Prostate gland (tissue), 2 donors: ENCODE results near the gene BRD1. TPM values are rescaled to one million over a fixed set of nuclear protein-coding genes. Genes with fewer than 3 reads are reported as not detected.

Experiments used
- DNase-seq: peaks from one replicate; pipeline ENCODE4 v3.0.0-alpha.2; 2019; ENCODE audit warnings: low spot score
- H3K27ac ChIP-seq, 2 donors: fragments of 200-600 bp; sonication (generic); 2 replicates each; pipeline ENCODE4 v1.5.1; 2017 to 2019
- H3K27me3 ChIP-seq: fragments of 200-600 bp; sonication (generic); replicated peaks from 2 replicates; pipeline ENCODE4 v1.5.1; 2019; ENCODE audit not compliant: insufficient read depth
- H3K36me3 ChIP-seq, 2 donors: fragments of 200-600 bp; sonication (generic); 1 replicate in 1 of 2; 2 replicates in 1 of 2; pipeline versions ENCODE4 v1.5.1 to v1.8.1; 2017 to 2019
- H3K4me1 ChIP-seq: fragments of 200-600 bp; sonication (generic); replicated peaks from 2 replicates; pipeline ENCODE4 v1.5.1; 2019
- H3K4me3 ChIP-seq, 2 donors: fragments of 200-600 bp; sonication (generic); 2 replicates each; pipeline ENCODE4 v1.5.1; 2017 to 2019
- H3K9me3 ChIP-seq: fragments of 200-600 bp; sonication (generic); 2 replicates; pipeline ENCODE4 v1.5.1; 2017
- CTCF ChIP-seq, 4 experiments: fragments of 200-600 bp in 2 of 4; fragments of 450-650 bp in 2 of 4; sonication (generic) in 2 of 4; IDR thresholded peaks; 1 replicate in 3 of 4; 2 replicates in 1 of 4; pipeline ENCODE4 v1.5.1; 2016 to 2019; ENCODE audit warnings: antibody characterized with exemption in 4 of 4, mild to moderate bottlenecking in 2 of 4, moderate library complexity in 2 of 4
- POLR2A ChIP-seq: fragments of 450-650 bp; IDR thresholded peaks from one replicate; pipeline ENCODE4 v1.6.1; 2016; ENCODE audit warnings: antibody characterized with exemption, mild to moderate bottlenecking
- POLR2AphosphoS5 ChIP-seq: sonication (generic); formaldehyde crosslinking; IDR thresholded peaks from one replicate; pipeline ENCODE4 v1.6.1; 2017; ENCODE audit warnings: antibody characterized with exemption
- WGBS: methylation state at CpG from one replicate; pipeline ENCODE4 v1.1.5; 2018; 5-methylcytosine and 5-hydroxymethylcytosine counted together
- intact Hi-C: fragments of 100-400 bp; cut with DNase I; formaldehyde crosslinking; loops from one replicate; pipeline ENCODE4 v1.14.2; 2022
- total RNA-seq, 2 donors: library from RNA; depleted of rRNA; stranded (reverse); fragments of >200 nt; gene quantifications; one replicate each; pipeline ENCODE4 v1.1.0, GENCODE V29; 2016

BRD1 gene
- total RNA-seq, 2 donors from 2014 or later, result 40.3 to 74.2 TPM

GRCh38 chr22:49869845-49870712, 42.4 kb upstream of the BRD1 start:
- H3K9me3 ChIP-seq, result no peaks in the 10 kb centered on the region
- H3K4me1 ChIP-seq, result no peaks in the 10 kb centered on the region
- no peak for DNase-seq
- H3K36me3 ChIP-seq, result no peaks in the 10 kb centered on the region
- intact Hi-C loops, result no loop called here
- H3K4me3 ChIP-seq, result no peak overlapping the region
- H3K27me3 ChIP-seq, result no peaks in the 10 kb centered on the region
- H3K27ac ChIP-seq, result no peak overlapping the region
- TF ChIP-seq POLR2A (no peak), CTCF (IDR thresholded peaks at IDR 0.05) (no peak), POLR2AphosphoS5 (no peak)
- 90% methylated on average over 14 of the region's 14 CpGs for WGBS

GRCh38 chr22:49869086-49869830, 41.6 kb upstream of the BRD1 start:
- no peak overlapping the region for H3K4me3 ChIP-seq
- WGBS, result 92% methylated on average over 17 of the region's 17 CpGs

GRCh38 chr22:49867303-49868265, 39.9 kb upstream of the BRD1 start:
- Histone ChIP-seq H3K27me3 (no peaks in the 10 kb centered on the region), H3K27ac (no peak overlapping the region), H3K4me1 (no peaks in the 10 kb centered on the region), H3K4me3 (no peak overlapping the region), H3K36me3 (no peaks in the 10 kb centered on the region), H3K9me3 (no peaks in the 10 kb centered on the region)
- no peak for DNase-seq
- no peak for TF ChIP-seq POLR2A
- intact Hi-C loops, result no loop called here
- WGBS, result 90% methylated on average over 18 of the region's 18 CpGs

More at GRCh38 chr22:49869086-49869830, 41.6 kb upstream of the BRD1 start:
- no peaks in the 10 kb centered on the region for H3K36me3 ChIP-seq
- DNase-seq, result no peak
- no peaks in the 10 kb centered on the region for H3K27me3 ChIP-seq
- H3K27ac ChIP-seq, result no peak overlapping the region
- no peaks in the 10 kb centered on the region for H3K9me3 ChIP-seq
- no peaks in the 10 kb centered on the region for H3K4me1 ChIP-seq
- TF ChIP-seq POLR2AphosphoS5, result no peak
- intact Hi-C loops, result no loop called here

- Histone ChIP-seq H3K36me3 (no peaks in the 10 kb centered on the region), H3K27me3 (no peaks in the 10 kb centered on the region), H3K4me1 (no peaks in the 10 kb centered on the region), H3K27ac (no peak overlapping the region), H3K4me3 (no peak overlapping the region), H3K9me3 (no peaks in the 10 kb centered on the region)
- intact Hi-C loops, result no loop called here
- 91% methylated on average over 8 of the region's 8 CpGs for WGBS
- TF ChIP-seq POLR2A, result no peak
- no peak for TF ChIP-seq POLR2AphosphoS5
- no peak for TF ChIP-seq CTCF (IDR thresholded peaks at IDR 0.05)
- DNase-seq, result no peak
These were observed 39.0 kb upstream of the BRD1 start for GRCh38 chr22:49866646-49867045.

- H3K4me1 ChIP-seq, result no peaks in the 10 kb centered on the region
- 58% methylated on average over 2 of the region's 2 CpGs for WGBS
- H3K9me3 ChIP-seq, result no peaks in the 10 kb centered on the region
- no peak for TF ChIP-seq CTCF (IDR thresholded peaks at IDR 0.05)
- TF ChIP-seq POLR2AphosphoS5, result no peak
- TF ChIP-seq POLR2A, result no peak
- no peaks in the 10 kb centered on the region for H3K36me3 ChIP-seq
- no peaks in the 10 kb centered on the region for H3K27me3 ChIP-seq
- intact Hi-C loops, result no loop called here
- DNase-seq, result no peak
- H3K4me3 ChIP-seq, result no peak overlapping the region
- no peak overlapping the region for H3K27ac ChIP-seq
These were observed 38.5 kb upstream of the BRD1 start for GRCh38 chr22:49866134-49866533.
